Adrenal gland (tissue), 5 donors: ENCODE data around the gene TMEM273.

ENCODE experiments used
- POLR2A ChIP-seq, 2 donors: fragments of 450-650 bp; IDR thresholded peaks; one replicate each; pipeline ENCODE4 v1.6.1; 2017; ENCODE audit warnings: antibody characterized with exemption in 2 of 2, mild to moderate bottlenecking in 2 of 2, moderate library complexity in 1 of 2
- TF ChIP-seq, protein P1 (sequence below), 6 experiments: fragments of 450-650 bp in 4 of 6; fragments of 200-600 bp in 2 of 6; sonication (generic) in 1 of 6; IDR thresholded peaks; 1 replicate in 5 of 6; 2 replicates in 1 of 6; pipeline versions ENCODE4 v1.5.1 to v1.8.0; 2016 to 2021; ENCODE audit warnings: antibody characterized with exemption in 6 of 6, mild to moderate bottlenecking in 2 of 6, moderate library complexity in 1 of 6
- donor health status: DM: no; HTN: no; CAD: no.

DNA sequence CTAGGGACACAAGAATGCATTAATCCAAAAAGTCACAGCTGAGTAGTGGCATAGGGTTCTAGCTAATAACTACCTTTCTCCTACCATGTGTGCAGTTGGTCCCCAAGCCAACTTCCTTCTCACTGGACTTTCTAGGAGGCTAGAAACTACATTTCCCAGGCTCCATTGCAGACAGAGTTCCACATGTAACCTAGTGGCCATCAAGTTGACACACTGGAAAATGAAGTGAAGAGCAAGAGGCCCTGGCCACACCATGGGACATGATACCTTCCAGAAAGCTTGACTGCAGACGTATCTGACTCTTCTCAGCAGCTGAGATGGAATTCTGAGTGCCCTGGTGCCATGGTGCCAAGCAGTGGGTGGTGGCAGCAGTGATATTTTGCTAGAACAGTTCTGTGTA is 49.8 kb upstream of the TMEM273 start:
- TF ChIP-seq, protein P1, sequence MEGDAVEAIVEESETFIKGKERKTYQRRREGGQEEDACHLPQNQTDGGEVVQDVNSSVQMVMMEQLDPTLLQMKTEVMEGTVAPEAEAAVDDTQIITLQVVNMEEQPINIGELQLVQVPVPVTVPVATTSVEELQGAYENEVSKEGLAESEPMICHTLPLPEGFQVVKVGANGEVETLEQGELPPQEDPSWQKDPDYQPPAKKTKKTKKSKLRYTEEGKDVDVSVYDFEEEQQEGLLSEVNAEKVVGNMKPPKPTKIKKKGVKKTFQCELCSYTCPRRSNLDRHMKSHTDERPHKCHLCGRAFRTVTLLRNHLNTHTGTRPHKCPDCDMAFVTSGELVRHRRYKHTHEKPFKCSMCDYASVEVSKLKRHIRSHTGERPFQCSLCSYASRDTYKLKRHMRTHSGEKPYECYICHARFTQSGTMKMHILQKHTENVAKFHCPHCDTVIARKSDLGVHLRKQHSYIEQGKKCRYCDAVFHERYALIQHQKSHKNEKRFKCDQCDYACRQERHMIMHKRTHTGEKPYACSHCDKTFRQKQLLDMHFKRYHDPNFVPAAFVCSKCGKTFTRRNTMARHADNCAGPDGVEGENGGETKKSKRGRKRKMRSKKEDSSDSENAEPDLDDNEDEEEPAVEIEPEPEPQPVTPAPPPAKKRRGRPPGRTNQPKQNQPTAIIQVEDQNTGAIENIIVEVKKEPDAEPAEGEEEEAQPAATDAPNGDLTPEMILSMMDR (IDR thresholded peaks at IDR 0.05): no peak
- no peak for TF ChIP-seq POLR2A (IDR thresholded peaks at IDR 0.05)
